Measurements from ENCODE around the gene CCNYL1. TPM values are rescaled to one million over a fixed set of nuclear protein-coding genes. Genes with fewer than 3 reads are reported as not detected.

Gene CCNYL1
- total and polyA plus RNA-seq, 9 donors = 4.3 to 13.8 (median 7.4) TPM

GRCh38 chr2:207729465-207729998 is 18.1 kb downstream of the CCNYL1 start:
- H3K9me3 ChIP-seq = no peaks in the 10 kb centered on the region
- no peaks in the 10 kb centered on the region for H3K36me3 ChIP-seq
- intact Hi-C loops (cut with DNase I) = no loop called here
- H3K4me1 ChIP-seq (ENCODE audit: insufficient read depth) = no peaks in the 10 kb centered on the region
- WGBS, 3 donors = 88 to 92% (median 89%) methylated on average over 8 of the region's 8 CpGs
- TF ChIP-seq POLR2A (IDR thresholded peaks at IDR 0.05) (no peak), EP300 (IDR thresholded peaks at IDR 0.05) (no peak), CTCF (IDR thresholded peaks at IDR 0.05) (no peak)
- DNase-seq = no peak
- H3K27me3 ChIP-seq = no peaks in the 10 kb centered on the region
- no peak overlapping the region for H3K4me3 ChIP-seq
- H3K27ac ChIP-seq = no peak overlapping the region

GRCh38 chr2:207731138-207731537 is 19.7 kb downstream of the CCNYL1 start:
- intact Hi-C loops (cut with DNase I) = no loop called here
- no peak overlapping the region for H3K4me3 ChIP-seq
- no peaks in the 10 kb centered on the region for H3K36me3 ChIP-seq
- no peaks in the 10 kb centered on the region for H3K4me1 ChIP-seq (ENCODE audit: insufficient read depth)
- H3K27me3 ChIP-seq = no peaks in the 10 kb centered on the region
- H3K27ac ChIP-seq = no peak overlapping the region
- 91 to 98% (median 98%) methylated on average over 1 of the region's 1 CpG for WGBS, 3 donors
- TF ChIP-seq EP300 (IDR thresholded peaks at IDR 0.05) = no peak
- no peak for TF ChIP-seq POLR2A (IDR thresholded peaks at IDR 0.05)
- TF ChIP-seq CTCF (IDR thresholded peaks at IDR 0.05) = no peak
- DNase-seq = no peak
- H3K9me3 ChIP-seq = no peaks in the 10 kb centered on the region

GRCh38 chr2:207733597-207734240 is 22.3 kb downstream of the CCNYL1 start:
- H3K9me3 ChIP-seq = no peaks in the 10 kb centered on the region
- no peaks in the 10 kb centered on the region for H3K27me3 ChIP-seq
- intact Hi-C loops (cut with DNase I) = no loop called here
- no peaks in the 10 kb centered on the region for H3K36me3 ChIP-seq
- 73 to 84% (median 79%) methylated on average over 2 of the region's 2 CpGs for WGBS, 3 donors
- TF ChIP-seq EP300 (IDR thresholded peaks at IDR 0.05) (no peak), POLR2A (IDR thresholded peaks at IDR 0.05) (no peak), CTCF (IDR thresholded peaks at IDR 0.05) (no peak)
- DNase-seq = no peak
- no peak overlapping the region for H3K4me3 ChIP-seq
- H3K27ac ChIP-seq = no peak overlapping the region
- no peaks in the 10 kb centered on the region for H3K4me1 ChIP-seq (ENCODE audit: insufficient read depth)

GRCh38 chr2:207734264-207734635 is 22.8 kb downstream of the CCNYL1 start:
- no peak for DNase-seq
- Histone ChIP-seq H3K36me3 (no peaks in the 10 kb centered on the region), H3K4me1 (ENCODE audit: insufficient read depth) (no peaks in the 10 kb centered on the region), H3K27ac (no peak overlapping the region), H3K4me3 (no peak overlapping the region), H3K27me3 (no peaks in the 10 kb centered on the region), H3K9me3 (no peaks in the 10 kb centered on the region)
- intact Hi-C loops (cut with DNase I) = no loop called here
- no peak for TF ChIP-seq CTCF (IDR thresholded peaks at IDR 0.05)
- no peak for TF ChIP-seq POLR2A (IDR thresholded peaks at IDR 0.05)
- no peak for TF ChIP-seq EP300 (IDR thresholded peaks at IDR 0.05)
- WGBS, 3 donors = 13 to 21% (median 14%) methylated on average over 3 of the region's 3 CpGs

Data from ovary (tissue), 9 donors.